Progenitor cell of endocrine pancreas (in vitro differentiated cells): ENCODE results near the gene RNF115. TPM values are rescaled to one million over a fixed set of nuclear protein-coding genes. Genes with fewer than 3 reads are reported as not detected.

ENCODE experiments used
- DNase-seq: peaks from one replicate; pipeline ENCODE4 v3.0.0; 2021; ENCODE audit warnings: low spot score; ENCODE audit not compliant: unreplicated experiment
- H3K27ac Mint-ChIP-seq: 2 replicates; pipeline ENCODE4 v1.8.0; 2021; ENCODE audit warnings: mild to moderate bottlenecking, moderate library complexity, mixed read lengths
- H3K27me3 Mint-ChIP-seq: 2 replicates; pipeline ENCODE4 v1.8.0; 2021; ENCODE audit warnings: mixed read lengths
- H3K36me3 Mint-ChIP-seq: 2 replicates; pipeline ENCODE4 v1.8.0; 2022; ENCODE audit warnings: mixed read lengths; ENCODE audit not compliant: insufficient read depth
- H3K4me1 Mint-ChIP-seq: 2 replicates; pipeline ENCODE4 v1.8.0; 2021; ENCODE audit warnings: low read depth, mixed read lengths
- H3K4me3 Mint-ChIP-seq: 2 replicates; pipeline ENCODE4 v1.8.0; 2021; ENCODE audit warnings: low read depth, mild to moderate bottlenecking, moderate library complexity, mixed read lengths
- H3K9me3 Mint-ChIP-seq: 2 replicates; pipeline ENCODE4 v1.8.0; 2021; ENCODE audit warnings: low read depth, mixed read lengths
- total RNA-seq: library from RNA; stranded (reverse); gene quantifications from 2 replicates; pipeline ENCODE4 v1.2.1, GENCODE V29; 2021
- TF ChIP-seq, protein P1 (sequence below): fragments of 200-600 bp; sonication (generic); IDR thresholded peaks from one replicate; pipeline ENCODE4 v1.5.0; 2021; ENCODE audit warnings: antibody characterized with exemption, mild to moderate bottlenecking; ENCODE audit not compliant: unreplicated experiment

RNF115 gene
- total RNA-seq, 1 donor from 2014 or later = 14.5 TPM

DNA sequence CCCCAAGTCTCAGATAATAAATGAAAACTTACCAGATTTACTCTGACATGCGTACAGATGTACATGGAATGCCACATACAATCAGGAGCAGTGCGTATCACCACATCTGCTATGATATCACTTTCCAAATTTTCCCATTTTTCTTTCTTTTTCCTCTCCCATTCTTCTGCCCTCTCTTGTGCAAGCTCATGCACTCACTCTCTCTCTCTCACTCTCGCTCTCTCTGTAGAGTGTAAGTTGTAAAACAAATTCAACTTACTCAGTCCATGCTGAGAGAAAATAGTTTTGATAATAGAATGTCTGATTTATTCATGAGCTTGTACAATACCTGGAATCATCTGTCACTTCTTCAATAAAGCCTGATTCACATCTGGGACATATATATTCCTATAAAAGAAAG, 35.3 kb downstream of the RNF115 start:
- H3K9me3 Mint-ChIP-seq = no peaks in the 10 kb centered on the region
- no peak overlapping the region for H3K27ac Mint-ChIP-seq
- H3K36me3 Mint-ChIP-seq = peaks cover 6% of the 10 kb centered on the region
- H3K4me1 Mint-ChIP-seq = peaks cover 22% of the 10 kb centered on the region
- TF ChIP-seq, protein P1, sequence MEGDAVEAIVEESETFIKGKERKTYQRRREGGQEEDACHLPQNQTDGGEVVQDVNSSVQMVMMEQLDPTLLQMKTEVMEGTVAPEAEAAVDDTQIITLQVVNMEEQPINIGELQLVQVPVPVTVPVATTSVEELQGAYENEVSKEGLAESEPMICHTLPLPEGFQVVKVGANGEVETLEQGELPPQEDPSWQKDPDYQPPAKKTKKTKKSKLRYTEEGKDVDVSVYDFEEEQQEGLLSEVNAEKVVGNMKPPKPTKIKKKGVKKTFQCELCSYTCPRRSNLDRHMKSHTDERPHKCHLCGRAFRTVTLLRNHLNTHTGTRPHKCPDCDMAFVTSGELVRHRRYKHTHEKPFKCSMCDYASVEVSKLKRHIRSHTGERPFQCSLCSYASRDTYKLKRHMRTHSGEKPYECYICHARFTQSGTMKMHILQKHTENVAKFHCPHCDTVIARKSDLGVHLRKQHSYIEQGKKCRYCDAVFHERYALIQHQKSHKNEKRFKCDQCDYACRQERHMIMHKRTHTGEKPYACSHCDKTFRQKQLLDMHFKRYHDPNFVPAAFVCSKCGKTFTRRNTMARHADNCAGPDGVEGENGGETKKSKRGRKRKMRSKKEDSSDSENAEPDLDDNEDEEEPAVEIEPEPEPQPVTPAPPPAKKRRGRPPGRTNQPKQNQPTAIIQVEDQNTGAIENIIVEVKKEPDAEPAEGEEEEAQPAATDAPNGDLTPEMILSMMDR = no peak
- no peaks in the 10 kb centered on the region for H3K27me3 Mint-ChIP-seq
- no peak overlapping the region for H3K4me3 Mint-ChIP-seq
- DNase-seq = no peak

DNA sequence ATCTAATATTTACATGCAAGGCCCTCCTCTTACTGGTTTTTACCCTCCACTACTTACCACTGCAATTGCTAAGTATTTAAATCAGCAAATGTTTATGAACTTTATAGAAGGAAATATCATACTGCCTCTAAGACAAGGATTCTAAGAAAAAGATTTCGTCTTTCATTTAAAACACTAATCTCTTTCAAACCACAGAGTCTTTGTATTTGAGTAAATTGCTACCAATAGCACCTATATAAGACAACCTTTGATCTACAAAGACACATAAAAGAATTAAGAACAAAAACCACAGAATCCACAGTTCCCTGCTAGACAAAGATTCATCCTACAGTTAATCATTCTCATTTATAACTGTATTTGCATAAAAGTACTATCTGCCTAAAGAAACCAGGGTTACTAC, 37.6 kb downstream of the RNF115 start:
- TF ChIP-seq, protein P1 = no peak
- peaks cover 27% of the 10 kb centered on the region for H3K4me1 Mint-ChIP-seq
- no peaks in the 10 kb centered on the region for H3K9me3 Mint-ChIP-seq
- H3K27ac Mint-ChIP-seq = no peak overlapping the region
- no peak overlapping the region for H3K4me3 Mint-ChIP-seq
- DNase-seq = no peak
- H3K36me3 Mint-ChIP-seq = peaks cover 4% of the 10 kb centered on the region
- no peaks in the 10 kb centered on the region for H3K27me3 Mint-ChIP-seq

DNA sequence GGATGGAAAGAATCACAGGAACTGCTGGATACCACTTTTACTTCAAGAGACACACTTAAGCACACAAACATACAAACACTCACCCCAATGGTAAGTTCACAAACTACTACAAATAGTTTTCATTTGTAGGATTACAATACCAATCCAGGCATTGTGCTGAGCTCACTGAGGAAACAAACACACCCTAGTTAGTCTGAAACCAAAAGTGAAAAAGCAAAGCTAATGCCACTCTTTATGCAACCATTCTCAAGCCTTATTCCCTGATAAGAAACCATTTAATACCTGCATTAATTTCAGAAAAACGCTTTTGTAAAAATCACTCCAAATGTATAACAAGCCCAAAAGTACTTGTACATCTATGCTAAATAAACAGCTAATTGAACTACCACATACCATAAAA, 38.3 kb downstream of the RNF115 start:
- Mint-ChIP-seq H3K4me1 (peaks cover 34% of the 10 kb centered on the region), H3K27ac (no peak overlapping the region), H3K36me3 (peaks cover 6% of the 10 kb centered on the region), H3K9me3 (no peaks in the 10 kb centered on the region), H3K4me3 (no peak overlapping the region), H3K27me3 (no peaks in the 10 kb centered on the region)
- no peak for DNase-seq
- TF ChIP-seq, protein P1 = no peak

DNA sequence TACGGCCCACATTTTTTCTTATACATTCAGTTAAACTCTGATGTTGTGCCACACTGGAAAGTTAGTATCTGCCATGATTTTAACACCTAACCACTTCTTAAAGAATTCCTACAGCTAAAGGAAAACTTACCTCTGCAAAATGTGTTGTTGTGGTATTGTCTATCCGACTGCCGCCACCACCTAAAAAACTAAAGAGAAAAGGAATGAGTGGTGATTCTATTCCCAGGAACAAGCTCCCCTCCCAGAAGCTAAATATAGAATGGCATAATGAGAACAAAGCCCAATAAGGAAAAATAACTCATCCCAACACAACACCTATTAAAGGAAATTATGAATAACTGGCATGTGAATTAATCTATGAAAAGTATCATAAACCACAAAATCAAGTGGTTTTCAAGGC, 39.5 kb downstream of the RNF115 start:
- H3K36me3 Mint-ChIP-seq = peaks cover 6% of the 10 kb centered on the region
- peaks cover 34% of the 10 kb centered on the region for H3K4me1 Mint-ChIP-seq
- no peak overlapping the region for H3K4me3 Mint-ChIP-seq
- TF ChIP-seq, protein P1 = no peak
- H3K27me3 Mint-ChIP-seq = no peaks in the 10 kb centered on the region
- peak overlapping the region; percentile 14 for H3K27ac Mint-ChIP-seq
- no peak for DNase-seq
- H3K9me3 Mint-ChIP-seq = no peaks in the 10 kb centered on the region

DNA sequence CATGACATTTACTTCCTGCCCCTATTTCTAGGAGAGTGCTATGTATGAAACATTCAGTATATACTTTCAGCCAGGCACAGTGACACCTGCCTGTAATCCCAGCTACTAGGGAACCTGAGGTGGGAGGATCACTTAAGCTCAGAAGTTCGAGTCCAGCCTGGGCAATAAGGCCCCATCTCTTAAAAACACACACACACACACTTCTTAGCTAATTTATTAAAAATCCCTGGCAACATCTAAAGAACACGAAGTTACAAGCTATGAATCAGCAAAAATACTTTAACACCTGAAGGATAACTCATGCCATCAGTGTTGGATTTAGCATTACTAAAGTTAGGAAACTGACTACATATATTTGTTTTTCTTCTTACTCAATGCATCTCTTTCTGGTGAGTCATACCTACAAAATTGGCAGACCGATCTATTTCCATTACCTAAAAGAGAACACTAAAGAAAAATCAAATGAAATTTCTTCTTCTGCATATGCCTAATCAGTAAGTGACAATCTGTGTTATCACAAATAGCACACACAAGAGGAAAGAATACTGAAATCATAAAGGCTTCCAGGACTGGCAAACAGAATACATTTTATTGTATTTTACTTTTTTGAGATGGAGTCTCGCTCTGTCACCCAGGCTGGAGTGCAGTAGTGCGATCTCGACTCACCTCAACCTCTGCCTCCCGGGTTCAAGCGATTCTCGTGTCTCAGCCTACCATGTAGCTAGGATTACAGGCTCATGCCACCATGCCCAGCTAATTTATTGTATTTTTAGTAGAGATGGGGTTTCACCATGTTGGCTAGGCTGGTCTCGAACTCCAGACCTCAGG, 41.4 kb downstream of the RNF115 start:
- no peak overlapping the region for H3K4me3 Mint-ChIP-seq
- peaks cover 4% of the 10 kb centered on the region for H3K36me3 Mint-ChIP-seq
- peaks cover 34% of the 10 kb centered on the region for H3K4me1 Mint-ChIP-seq
- H3K27me3 Mint-ChIP-seq = no peaks in the 10 kb centered on the region
- DNase-seq = no peak
- H3K9me3 Mint-ChIP-seq = no peaks in the 10 kb centered on the region
- TF ChIP-seq, protein P1 = no peak
- no peak overlapping the region for H3K27ac Mint-ChIP-seq
